Endothelial cell of umbilical vein (primary cell): ENCODE measurements around the gene NADSYN1.

Experiments used
- CTCF ChIP-seq, 2 donors: IDR thresholded peaks; 1 replicate in 1 of 2; 2 replicates in 1 of 2; pipeline ENCODE4 v1.5.1; 2011; ENCODE audit warnings: low read length in 2 of 2, mild to moderate bottlenecking in 2 of 2, moderate library complexity in 2 of 2, control low read depth in 1 of 2, inconsistent platforms in 1 of 2, low read depth in 1 of 2; ENCODE audit not compliant: insufficient read depth in 1 of 2; ENCODE audit errors: extremely low read depth in 1 of 2
- EZH2 ChIP-seq: IDR thresholded peaks from 2 replicates; pipeline ENCODE4 v1.6.1; 2012; ENCODE audit warnings: borderline replicate concordance, low read depth, mild to moderate bottlenecking, moderate library complexity, low read length, inconsistent platforms; ENCODE audit not compliant: severe bottlenecking
- FOS ChIP-seq: IDR thresholded peaks from 2 replicates; pipeline ENCODE4 v1.6.1; 2011; ENCODE audit warnings: mild to moderate bottlenecking, low read length, moderate library complexity, borderline replicate concordance; ENCODE audit not compliant: insufficient read depth
- GATA2 ChIP-seq: IDR thresholded peaks from 2 replicates; pipeline ENCODE4 v1.7.0; 2011; ENCODE audit warnings: low read depth, mild to moderate bottlenecking, moderate library complexity, mixed read lengths, low read length; ENCODE audit not compliant: insufficient read length, insufficient read depth
- JUN ChIP-seq: IDR thresholded peaks from 2 replicates; pipeline ENCODE4 v1.6.1; 2011; ENCODE audit warnings: borderline replicate concordance, low read depth; ENCODE audit not compliant: insufficient read length, insufficient read depth
- MAX ChIP-seq: IDR thresholded peaks from 2 replicates; pipeline ENCODE4 v1.6.1; 2011; ENCODE audit not compliant: insufficient read depth, insufficient read length
- MYC ChIP-seq: IDR thresholded peaks from one replicate; pipeline ENCODE4 v1.6.1; 2011; ENCODE audit warnings: mild to moderate bottlenecking, low read depth, low read length
- POLR2A ChIP-seq: IDR thresholded peaks from 2 replicates; pipeline ENCODE4 v1.6.1; 2012; ENCODE audit warnings: low read depth, mild to moderate bottlenecking, control low read depth, low read length
- POLR2AphosphoS5 ChIP-seq: IDR thresholded peaks from 2 replicates; pipeline ENCODE4 v1.6.1; 2012; ENCODE audit warnings: low read depth, mild to moderate bottlenecking, control low read depth, low read length, moderate library complexity; ENCODE audit not compliant: insufficient read depth

GRCh38 chr11:71458146-71459070 lies 5.4 kb downstream of the NADSYN1 start:
- TF ChIP-seq CTCF (IDR thresholded peaks at IDR 0.05; ENCODE audit: extremely low read depth in 1 of 2, insufficient read depth in 1 of 2, low read depth in 1 of 2, low read length in 2 of 2) (no peak), POLR2AphosphoS5 (no peak), EZH2 (no peak), POLR2A (no peak), FOS (no peak), MYC (no peak), JUN (no peak), MAX (no peak), GATA2 (no peak)
